HG02798 (cell line): ENCODE measurements around the gene TAS2R31.
"Not testable (repeated sequence)": the region's sequence is repeated elsewhere in the genome, so short reads cannot be mapped to it uniquely, and the experiment has no call there.

Experiments
- ATAC-seq: cut with Tn5 transposase; IDR thresholded peaks from one replicate; pipeline ENCODE4 v1.9.1; 2021; ENCODE audit warnings: mild to moderate bottlenecking; ENCODE audit not compliant: unreplicated experiment, poor library complexity

TAS2R31 gene

GRCh38 chr12:11031307-11031706 lies at the start of gene TAS2R31:
Gene TAS2R31, minus strand, starts transcription at chr12:11031407. Its CDS starts 72 bp downstream, at chr12:11031335.
- ATAC-seq: no peak

GRCh38 chr12:11078246-11078645 lies 47.0 kb upstream of the TAS2R31 start:
- no peak for ATAC-seq

- no peak for ATAC-seq
Observed at GRCh38 chr12:11075642-11076041, 44.4 kb upstream of the TAS2R31 start.

- ATAC-seq: no peak
Observed at GRCh38 chr12:11071414-11071813, 40.2 kb upstream of the TAS2R31 start.

GRCh38 chr12:11070999-11071398 lies 39.8 kb upstream of the TAS2R31 start:
- ATAC-seq: no peak

GRCh38 chr12:11069854-11070365 lies 38.7 kb upstream of the TAS2R31 start:
- no peak for ATAC-seq

GRCh38 chr12:11067514-11067913 lies 36.3 kb upstream of the TAS2R31 start:
- ATAC-seq: no peak

- not testable (repeated sequence) for ATAC-seq
Observed at GRCh38 chr12:11062194-11062593, 31.0 kb upstream of the TAS2R31 start, which contains the start of gene TAS2R46. Gene TAS2R46, minus strand, starts transcription at chr12:11062294. Its CDS starts 0 bp downstream, at chr12:11062294.

GRCh38 chr12:11059784-11060183 lies 28.6 kb upstream of the TAS2R31 start:
- ATAC-seq: no peak

- no peak for ATAC-seq
Observed at GRCh38 chr12:11059041-11059440, 27.8 kb upstream of the TAS2R31 start.

- no peak for ATAC-seq
Observed at GRCh38 chr12:11055306-11055705, 24.1 kb upstream of the TAS2R31 start.

- ATAC-seq: not testable (repeated sequence)
Observed at GRCh38 chr12:11049806-11050531, 18.8 kb upstream of the TAS2R31 start.

GRCh38 chr12:11041366-11041765 lies 10.2 kb upstream of the TAS2R31 start:
- ATAC-seq: not testable (repeated sequence)

GRCh38 chr12:11040162-11040561 lies 9.0 kb upstream of the TAS2R31 start:
- ATAC-seq: no peak

GRCh38 chr12:11039171-11039570 lies 8.0 kb upstream of the TAS2R31 start:
- no peak for ATAC-seq

GRCh38 chr12:11033959-11034358 lies 2.8 kb upstream of the TAS2R31 start:
- not testable (repeated sequence) for ATAC-seq

GRCh38 chr12:11026118-11026517 lies 5.1 kb downstream of the TAS2R31 start:
- no peak for ATAC-seq

- ATAC-seq: no peak
Observed at GRCh38 chr12:11023387-11023786, 7.8 kb downstream of the TAS2R31 start.

GRCh38 chr12:11022520-11022919 lies 8.7 kb downstream of the TAS2R31 start, which contains the start of gene TAS2R19:
Gene TAS2R19, minus strand, starts transcription at chr12:11022620. Its CDS starts 49 bp downstream, at chr12:11022571.
- no peak for ATAC-seq

- ATAC-seq: no peak
Observed at GRCh38 chr12:11016937-11017336, 14.3 kb downstream of the TAS2R31 start.

- ATAC-seq: no peak
Observed at GRCh38 chr12:11015775-11016430, 15.3 kb downstream of the TAS2R31 start.
